ENCODE results near the gene PLEKHG3. TPM values are rescaled to one million over a fixed set of nuclear protein-coding genes. Genes with fewer than 3 reads are reported as not detected.
A peak's percentile ranks its signal among the peaks of the same experiment; 100 is the strongest.
"Not testable (repeated sequence)": the region's sequence is repeated elsewhere in the genome, so short reads cannot be mapped to it uniquely, and the experiment has no call there.

Gene PLEKHG3
- total RNA-seq, 1 donor from 2014 or later: 19.6 TPM

DNA sequence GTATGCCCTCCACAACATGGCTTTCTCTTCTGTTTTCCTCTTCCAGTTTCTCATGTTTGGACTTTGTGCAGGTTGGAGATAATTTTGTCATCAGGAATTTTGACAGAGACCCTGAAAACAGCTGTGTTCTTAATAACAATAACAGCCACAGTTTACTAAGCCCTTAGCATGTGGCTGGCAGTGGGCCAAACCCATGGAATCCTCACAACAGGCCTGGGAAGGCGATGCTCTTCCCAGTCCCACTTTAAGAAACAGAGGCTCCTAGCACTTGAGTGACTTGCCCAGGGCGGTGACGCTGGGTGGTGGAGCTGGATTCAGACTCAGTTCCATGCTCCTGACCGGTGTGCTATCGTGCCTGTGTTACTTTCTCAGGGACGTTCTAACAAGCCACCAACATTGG, 20.1 kb upstream of the PLEKHG3 start:
- no peak for ATAC-seq
- no peak for DNase-seq (ENCODE audit: missing footprints)
- intact Hi-C loops (cut with DNase I): no loop called here

DNA sequence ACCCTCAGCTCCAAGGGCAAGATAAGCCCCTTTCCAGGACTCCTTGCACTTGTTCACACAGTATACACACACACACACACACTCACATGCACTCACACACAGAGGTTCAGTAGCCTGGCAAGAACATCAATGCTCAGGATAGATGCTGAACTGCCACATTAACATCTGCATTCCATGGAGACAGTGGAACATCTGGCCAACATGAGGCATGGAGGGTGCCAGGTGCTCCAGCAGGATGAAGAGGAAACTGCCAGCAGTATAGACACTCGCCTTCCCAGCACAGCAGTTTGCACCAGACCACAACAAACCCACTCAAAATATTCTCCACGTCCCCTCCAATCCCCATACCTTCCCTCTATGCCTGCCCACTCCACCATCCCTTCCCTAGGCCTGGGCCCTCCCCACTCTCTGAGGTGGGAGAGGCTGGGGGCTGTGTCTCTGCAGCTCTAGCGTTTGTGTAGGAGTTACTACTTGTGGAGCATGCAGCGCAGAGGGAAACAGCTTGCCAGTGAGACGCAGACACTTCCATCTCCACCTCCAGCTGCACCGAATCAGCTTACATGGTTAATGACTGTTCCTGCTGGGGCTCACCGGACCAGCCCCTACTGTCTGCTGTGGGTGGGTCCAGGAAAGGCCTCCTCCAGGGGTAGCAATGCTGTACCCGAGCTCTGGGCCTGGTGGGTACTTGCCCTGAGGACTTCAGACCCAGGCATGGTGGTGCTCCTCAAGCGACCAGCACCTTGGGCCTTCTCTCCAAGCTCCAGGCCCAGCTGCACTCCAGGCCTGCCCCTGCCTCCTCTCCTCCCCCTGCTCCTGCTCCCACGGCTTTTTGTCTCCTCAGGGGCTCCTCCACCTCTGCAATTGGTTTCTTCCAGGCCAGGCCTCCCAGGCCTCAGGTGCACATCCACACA, 18.6 kb upstream of the PLEKHG3 start:
- DNase-seq (ENCODE audit: missing footprints) (no peak), ATAC-seq (no peak)
- intact Hi-C loops (cut with DNase I): no loop called here

DNA sequence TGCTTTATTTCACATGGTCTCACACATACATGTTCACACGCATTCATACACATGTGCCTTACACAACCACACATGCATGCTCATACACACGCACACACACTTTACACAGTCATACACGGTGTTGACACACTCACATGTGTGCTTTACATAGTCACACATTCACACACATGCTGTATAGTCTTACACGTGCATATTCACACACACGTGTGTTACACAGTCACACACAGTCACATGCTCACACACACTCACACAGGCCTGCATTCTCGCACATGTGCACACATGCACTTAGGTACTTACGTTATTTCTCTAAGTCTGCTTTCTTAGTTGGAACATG, 18.0 kb upstream of the PLEKHG3 start:
- ATAC-seq (no peak), DNase-seq (ENCODE audit: missing footprints) (no peak)
- intact Hi-C loops (cut with DNase I): no loop called here

DNA sequence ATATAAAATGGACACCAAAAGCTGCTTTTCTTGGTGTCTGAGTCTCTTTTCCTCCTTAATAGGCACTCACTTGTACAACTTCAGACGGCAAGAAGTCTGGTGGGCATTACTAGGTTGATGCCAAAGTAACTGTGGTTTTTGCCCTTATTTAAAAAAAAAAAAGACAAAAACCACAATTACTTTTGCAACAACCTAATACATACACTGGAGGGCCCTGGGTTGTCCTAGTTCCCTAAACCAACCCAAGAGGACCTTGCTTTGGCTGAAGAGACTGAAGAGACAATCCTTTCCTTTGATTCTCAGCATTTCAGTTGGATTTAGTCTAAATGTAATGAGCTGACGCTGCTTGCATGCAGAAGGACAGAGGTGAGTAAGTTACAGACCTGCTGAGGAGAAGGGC, 16.2 kb upstream of the PLEKHG3 start:
- ATAC-seq: no peak
- intact Hi-C loops (cut with DNase I): no loop called here
- no peak for DNase-seq (ENCODE audit: missing footprints)

DNA sequence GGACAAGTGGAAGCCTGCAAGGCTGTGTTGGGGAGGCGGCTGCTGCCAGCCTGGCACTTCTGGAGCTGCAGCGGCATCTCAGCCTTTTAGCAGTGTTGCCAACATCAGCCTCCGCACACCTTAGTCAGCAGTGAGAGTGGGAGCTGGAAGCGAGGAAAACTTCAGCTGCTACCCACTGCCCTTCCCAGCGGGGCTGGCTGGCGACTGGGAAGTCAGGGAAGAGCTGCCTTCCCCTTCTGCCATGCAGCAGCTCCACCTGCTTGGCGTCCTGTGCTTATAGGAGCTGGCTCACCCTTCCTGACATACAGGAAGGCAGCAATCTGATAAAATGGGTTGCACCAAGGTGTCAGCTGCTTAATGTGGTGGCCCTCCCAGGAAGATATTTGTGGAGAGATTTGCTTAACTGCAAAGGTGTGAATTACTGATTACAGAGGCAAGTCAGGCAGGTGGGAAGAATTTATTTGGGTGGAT, 15.4 kb upstream of the PLEKHG3 start:
- ATAC-seq (no peak), DNase-seq (ENCODE audit: missing footprints) (no peak)
- intact Hi-C loops (cut with DNase I): no loop called here

DNA sequence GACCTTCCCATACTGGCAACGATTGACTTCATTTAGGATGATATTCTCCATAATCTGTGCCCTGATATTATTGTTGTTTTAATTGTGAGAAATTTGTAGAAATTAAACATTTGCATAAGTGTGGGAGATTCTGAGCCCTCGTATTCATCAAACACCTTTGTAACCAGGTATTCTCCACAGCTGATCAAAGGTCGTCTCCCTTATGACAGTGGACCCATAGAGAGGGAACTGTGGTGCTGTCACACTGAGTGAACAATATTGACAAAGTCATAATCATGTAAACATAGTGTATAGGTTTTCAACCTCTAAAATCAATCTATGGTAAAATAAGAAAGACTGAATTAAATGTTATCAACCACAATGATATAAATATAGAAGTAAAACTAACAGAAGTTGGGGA, 14.9 kb upstream of the PLEKHG3 start:
- ATAC-seq (no peak), DNase-seq (ENCODE audit: missing footprints) (no peak)
- intact Hi-C loops (cut with DNase I): no loop called here

DNA sequence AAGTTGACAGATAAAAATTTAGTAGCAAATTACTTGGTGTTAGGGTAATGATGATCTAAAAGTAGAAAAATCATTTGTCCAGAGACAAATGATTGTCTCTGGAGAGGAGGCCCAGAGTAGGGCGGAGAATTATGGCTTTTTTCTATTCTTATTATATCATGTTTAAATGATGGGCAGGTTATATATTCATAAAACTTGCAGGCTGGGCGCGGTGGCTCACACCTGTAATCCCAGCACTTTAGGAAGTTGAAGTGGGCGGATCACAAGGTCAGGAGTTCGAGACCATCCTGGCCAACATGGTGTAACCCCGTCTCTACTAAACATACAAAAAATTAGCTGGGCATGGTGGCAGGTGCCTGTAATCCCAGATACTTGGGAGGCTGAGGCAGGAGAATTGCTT, 13.6 kb upstream of the PLEKHG3 start:
- intact Hi-C loops (cut with DNase I): not testable (repeated sequence)

DNA sequence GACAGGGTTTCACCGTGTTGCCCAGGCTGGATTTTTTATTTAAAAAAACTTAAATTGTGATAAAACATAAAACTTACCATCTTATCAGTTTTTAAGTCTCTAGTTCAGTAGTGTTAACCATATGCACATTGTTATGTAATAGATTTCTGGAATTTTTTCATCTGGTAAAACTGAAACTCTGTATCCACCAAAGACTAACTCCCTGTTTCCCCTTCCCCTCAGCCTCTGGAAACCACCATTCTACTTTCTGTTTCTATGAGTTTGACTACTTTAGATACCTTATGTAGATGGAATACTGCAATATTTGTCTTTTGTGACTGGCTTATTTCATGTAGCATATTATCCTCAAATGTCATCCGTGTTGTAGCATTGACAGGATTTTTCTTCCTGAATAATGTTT, 12.8 kb upstream of the PLEKHG3 start:
- intact Hi-C loops (cut with DNase I): no loop called here
- DNase-seq (ENCODE audit: missing footprints): no peak
- ATAC-seq: no peak

More for the DNA sequence above, 13.6 kb upstream of the PLEKHG3 start:
- ATAC-seq; DNase-seq (ENCODE audit: missing footprints): not testable (repeated sequence)

DNA sequence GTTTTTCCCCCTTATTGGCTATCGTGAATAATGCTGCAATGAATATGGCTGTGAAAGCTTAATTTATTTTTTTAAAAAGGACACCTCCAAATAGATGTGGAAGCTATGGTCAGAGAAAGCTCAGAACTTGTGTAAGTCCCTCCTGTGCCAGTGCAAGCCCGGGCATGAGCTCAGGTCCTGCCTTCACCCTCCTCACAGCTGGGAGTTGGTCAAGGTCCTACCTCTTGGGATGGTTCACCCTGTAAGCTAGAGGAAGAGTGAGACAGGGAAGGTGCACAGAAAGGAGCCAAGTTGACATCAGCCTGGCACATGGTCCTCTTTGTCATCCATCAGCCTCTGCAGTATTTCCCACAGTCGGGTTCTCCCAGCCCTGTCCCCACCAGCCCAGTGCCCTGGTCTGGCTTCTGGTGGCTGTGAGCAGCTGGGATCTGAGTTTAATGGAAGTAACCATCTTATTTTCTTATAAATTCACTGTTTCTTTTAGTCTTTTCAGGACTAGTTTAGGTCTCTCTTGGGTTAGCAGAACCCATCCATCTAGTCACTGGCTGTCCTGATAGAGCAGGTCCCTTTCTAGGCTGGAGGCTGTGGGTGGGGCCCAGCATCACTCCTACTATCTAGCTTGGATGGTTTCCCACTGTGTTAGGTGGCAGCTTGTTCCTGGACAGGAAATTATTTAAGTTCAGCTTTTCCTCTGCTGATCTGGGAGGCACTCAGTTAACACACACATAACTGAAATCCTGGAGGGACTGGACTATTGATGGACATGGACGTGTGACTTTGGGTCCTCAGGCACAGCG, 11.8 kb upstream of the PLEKHG3 start:
- intact Hi-C loops (cut with DNase I): no loop called here
- ATAC-seq (peak; percentile 21), DNase-seq (ENCODE audit: missing footprints) (no peak)

DNA sequence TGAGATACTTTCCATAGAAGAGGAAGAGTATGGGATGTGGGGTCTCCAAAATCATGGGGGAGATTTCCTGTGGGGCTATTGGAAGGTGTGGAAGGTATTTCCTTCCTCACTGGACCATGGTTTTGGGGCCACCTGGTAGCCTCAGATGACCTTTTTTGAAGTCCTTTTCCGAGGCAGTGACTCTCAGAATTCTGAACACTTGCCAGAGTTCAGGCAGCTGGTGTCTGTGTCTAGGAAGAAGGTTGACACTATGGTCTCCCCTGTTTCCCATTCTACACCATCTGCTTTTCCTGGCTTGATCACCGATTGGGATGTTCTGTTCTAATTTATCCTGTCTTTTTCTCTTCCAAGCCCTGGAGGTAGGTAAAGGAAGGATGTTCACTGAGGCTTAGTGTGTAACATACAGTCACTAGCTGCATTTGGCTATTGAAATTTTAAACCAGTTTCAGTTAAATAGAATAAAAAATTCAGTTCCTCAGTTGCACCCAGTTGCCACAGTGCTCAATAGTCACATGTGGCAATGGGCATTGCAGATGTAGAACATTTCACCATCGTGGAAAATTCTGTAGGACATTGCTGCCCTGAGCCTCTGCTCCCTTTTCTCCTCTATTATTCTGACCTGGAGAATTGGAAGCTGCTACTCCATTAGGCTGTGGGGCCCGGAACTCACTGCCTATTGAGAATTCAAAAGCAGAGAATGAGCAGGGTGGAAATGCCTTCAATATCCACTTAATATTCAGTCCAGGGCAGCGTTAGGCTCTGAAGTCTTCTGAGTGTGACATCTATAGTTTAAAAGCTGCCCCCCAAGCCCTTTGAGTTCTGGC, 11.0 kb upstream of the PLEKHG3 start:
- DNase-seq (ENCODE audit: missing footprints) (no peak), ATAC-seq (no peak)
- intact Hi-C loops (cut with DNase I): no loop called here

DNA sequence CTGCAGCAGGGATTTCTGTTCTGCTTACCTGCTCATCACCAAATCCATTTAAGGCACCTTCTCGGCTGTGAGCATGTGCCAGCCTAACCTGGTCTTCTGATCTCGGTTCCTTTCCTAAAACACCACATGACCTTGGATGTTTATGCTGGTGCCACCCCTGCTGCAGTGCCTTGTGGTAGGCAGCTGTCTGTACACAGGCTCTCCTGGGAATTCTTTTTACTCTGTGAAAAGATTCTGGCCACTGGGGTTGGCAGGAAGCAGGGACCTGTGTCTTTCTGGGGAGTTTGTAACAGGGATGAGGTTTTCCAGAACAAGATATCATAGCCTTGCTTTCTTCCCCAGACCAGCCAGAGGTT, 10.4 kb upstream of the PLEKHG3 start:
- ATAC-seq (peak; percentile 26), DNase-seq (ENCODE audit: missing footprints) (no peak)
- intact Hi-C loops (cut with DNase I): no loop called here

DNA sequence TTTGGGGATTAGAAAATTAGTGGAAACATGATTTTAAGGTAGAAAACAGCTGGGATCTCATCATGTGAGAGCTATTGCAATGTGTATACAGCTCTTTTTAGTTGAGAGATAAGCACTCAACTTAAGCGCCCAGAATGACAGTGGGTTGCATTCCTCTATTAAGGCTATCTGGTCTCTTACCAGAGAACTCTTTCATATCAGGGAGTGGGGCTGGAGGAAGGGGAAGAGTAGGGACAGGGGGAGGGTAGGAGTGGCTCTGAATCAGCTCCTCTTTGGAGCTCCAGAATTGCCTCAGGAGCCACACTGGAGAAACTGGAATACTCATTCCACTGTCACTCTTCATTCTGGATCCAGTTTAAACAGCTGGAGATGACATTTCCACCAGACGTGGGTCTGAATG, 9.2 kb upstream of the PLEKHG3 start:
- intact Hi-C loops (cut with DNase I): no loop called here
- no peak for DNase-seq (ENCODE audit: missing footprints)
- peak; percentile 52 for ATAC-seq

DNA sequence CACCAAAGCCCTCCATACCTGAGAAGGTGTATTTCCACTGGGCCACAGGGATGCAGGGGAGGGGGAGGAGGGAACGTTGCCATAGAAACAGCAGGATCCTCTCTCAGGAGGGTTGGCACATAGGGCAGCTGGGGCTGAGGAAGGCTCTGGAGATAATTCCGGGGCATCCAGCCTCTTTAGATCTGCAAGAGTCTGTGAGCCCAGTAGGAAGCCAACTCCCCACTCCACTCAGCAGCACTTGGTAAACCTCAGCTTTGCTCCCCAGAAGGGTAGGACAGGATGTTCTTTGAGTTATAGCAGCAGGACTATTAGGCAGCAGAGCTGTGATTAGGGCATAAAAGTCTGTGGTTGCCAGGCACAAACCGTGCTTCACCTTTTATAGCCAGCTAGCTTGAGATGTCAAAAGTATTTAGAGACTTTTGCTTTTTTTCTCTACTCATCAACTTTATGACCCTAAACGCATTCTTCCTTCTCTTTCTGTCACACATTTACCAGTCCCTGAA, 7.8 kb upstream of the PLEKHG3 start:
- ATAC-seq: peak; percentile 65
- no peak for DNase-seq (ENCODE audit: missing footprints)
- intact Hi-C loops (cut with DNase I): no loop called here

DNA sequence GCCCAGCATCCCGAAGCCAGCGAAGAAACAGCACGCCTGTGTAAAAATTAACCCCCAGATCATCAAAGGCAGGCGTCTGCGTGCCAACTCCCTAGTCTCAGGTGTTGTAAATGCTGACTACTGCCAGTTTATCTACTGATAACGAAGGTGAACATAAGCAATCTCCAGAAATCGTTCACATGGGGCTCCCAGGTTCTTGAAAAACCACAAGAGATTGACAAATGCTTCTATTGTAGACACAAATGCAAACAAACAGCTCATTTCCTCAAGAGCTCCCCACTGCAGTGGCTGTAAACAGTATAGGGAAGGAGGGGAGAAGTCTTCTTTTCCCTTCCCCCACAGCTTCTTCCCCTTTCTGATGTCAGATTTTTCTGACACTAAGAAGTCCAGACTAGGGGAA, 5.3 kb upstream of the PLEKHG3 start:
- DNase-seq (ENCODE audit: missing footprints) (no peak), ATAC-seq (no peak)
- intact Hi-C loops (cut with DNase I): no loop called here

DNA sequence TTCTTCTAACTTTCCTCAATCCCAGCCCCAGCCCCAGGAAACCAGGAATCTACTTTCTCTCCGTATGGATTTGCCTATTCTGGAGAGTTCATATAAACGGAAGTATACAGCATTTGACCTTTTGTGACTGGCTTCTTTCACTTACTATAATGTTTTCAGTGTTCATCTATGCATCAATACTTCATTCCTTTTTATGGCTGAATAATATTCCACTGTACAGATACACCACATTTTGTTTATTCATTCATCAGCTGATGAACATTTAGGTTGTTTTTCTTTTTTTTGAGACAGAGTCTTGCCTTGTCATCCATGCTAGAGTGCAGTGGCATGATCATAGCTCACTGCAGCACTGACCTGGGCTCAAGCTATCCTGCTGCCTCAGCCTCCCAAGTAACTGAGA, 3.9 kb upstream of the PLEKHG3 start:
- DNase-seq (ENCODE audit: missing footprints): no peak
- intact Hi-C loops (cut with DNase I): no loop called here
- no peak for ATAC-seq

DNA sequence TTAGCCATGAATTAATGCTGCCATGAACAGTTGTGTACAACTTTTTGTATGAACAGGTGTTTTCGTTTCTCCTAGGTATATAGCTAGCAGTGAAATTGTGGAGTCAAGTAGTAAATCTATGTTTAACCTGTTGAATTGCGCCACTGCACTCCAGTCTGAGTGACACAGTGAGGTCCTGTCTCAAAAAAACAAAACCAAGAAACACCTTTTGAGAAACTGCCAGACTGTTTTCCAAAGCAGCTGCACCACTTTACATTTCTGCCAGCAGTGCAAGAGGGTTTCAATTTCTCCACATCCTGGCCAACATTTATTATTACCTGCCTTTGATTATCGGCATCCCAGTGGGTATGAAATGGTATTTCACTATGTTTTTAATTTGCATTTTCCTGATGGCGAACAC, 3.3 kb upstream of the PLEKHG3 start:
- ATAC-seq (no peak), DNase-seq (ENCODE audit: missing footprints) (no peak)
- intact Hi-C loops (cut with DNase I): no loop called here

DNA sequence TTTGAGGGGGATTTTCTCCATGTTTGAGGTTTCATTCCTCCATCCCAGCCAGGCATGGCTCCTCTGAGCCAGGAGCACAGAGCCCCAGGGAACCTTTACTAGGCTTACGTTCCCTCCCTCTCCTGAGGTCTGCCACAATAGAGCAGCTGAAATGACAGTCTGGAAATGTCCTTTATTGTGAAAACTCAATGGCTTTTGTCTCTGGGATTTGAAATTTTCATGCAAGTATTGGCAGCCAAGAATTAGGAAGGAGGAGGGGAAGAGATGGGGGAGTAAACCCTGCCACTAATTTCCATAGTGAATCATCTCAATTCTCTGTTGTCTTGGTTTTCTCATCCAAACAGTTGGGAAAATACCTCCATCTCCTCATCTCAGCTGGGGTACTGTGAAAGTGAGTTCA, 2.6 kb upstream of the PLEKHG3 start:
- intact Hi-C loops (cut with DNase I): no loop called here
- no peak for ATAC-seq
- no peak for DNase-seq (ENCODE audit: missing footprints)

DNA sequence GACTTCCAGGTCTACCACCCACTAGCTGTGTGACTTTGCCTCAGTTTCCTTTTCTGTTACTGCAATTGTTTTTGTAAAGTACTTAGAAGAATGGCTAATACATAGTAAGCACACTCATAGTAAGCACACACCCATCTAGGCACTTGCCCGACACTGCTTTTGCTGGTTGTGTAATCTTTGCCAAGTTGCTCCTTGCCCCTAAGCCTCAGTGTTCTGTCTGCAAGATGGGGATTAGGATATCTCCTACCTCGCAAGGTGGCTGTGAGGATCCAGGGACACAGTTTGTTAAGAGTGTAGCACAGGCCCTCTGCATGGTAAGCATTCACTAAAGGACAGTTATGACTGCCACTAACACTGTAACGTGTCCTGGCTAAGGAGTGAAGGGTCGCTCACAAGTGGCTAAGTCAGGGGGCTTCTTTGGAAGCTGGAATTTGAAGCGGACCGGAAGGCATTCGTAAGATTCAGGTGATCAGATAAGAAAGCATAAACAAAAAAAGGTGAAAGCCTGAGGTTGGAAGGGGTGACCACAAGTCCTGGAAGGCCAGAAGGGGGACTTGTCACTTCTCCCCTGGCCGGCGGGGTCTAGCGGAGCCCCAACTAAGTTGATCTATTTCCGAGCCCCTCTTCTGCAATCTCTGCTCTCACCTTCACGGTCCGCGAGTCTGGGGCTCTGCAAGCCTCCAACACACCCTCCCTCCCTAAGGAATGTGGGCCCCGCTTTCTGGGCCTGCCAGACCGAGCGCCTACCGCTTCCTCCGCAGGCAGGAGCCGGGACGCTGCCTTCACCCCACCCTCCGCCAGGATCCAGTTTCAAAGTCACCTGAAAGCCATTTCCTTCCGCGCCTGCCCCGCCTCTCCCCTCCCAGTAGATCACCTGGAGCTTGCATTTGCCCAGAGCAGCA, 1.5 kb upstream of the PLEKHG3 start:
- intact Hi-C loops (cut with DNase I): no loop called here
- no peak for ATAC-seq
- DNase-seq (ENCODE audit: missing footprints): no peak

All from Right ventricle myocardium inferior (tissue), 1 donor.